ENCODE measurements around the gene PLCD1.

GRCh38 chr3:37964716-37965115, 64.7 kb downstream of the PLCD1 start:
- TF ChIP-seq POLR2A (IDR thresholded peaks at IDR 0.05) (peak in 1 of 3 donors; percentile 19), CTCF (IDR thresholded peaks at IDR 0.05) (no peak)

Data from body of pancreas (tissue), 4 donors.